ENCODE results near the gene MPHOSPH6.
A peak's percentile ranks its signal among the peaks of the same experiment; 100 is the strongest.
"Not testable (repeated sequence)": the region's sequence is repeated elsewhere in the genome, so short reads cannot be mapped to it uniquely, and the experiment has no call there.

MPHOSPH6 gene

GRCh38 chr16:82169861-82170845 is at the start of gene MPHOSPH6:
Gene MPHOSPH6 (minus strand): TSS chr16:82170224. CDS start chr16:82170175, 49 bp downstream.
- Histone ChIP-seq H3K27ac (ENCODE audit: low read depth in 2 of 2, low read length in 2 of 2) (peak within 1 kb of the TSS; percentile 65 to 74), H3K4me1 (ENCODE audit: control insufficient read depth in 2 of 2, insufficient read depth in 2 of 2, low read length in 2 of 2) (peaks cover 10 to 11% of the 10 kb centered on the region in 2 donors), H3K27me3 (ENCODE audit: control insufficient read depth in 2 of 2, insufficient read depth in 2 of 2, low read length in 2 of 2) (peaks cover 6 to 14% of the 10 kb centered on the region in 2 donors), H3K36me3 (ENCODE audit: control insufficient read depth in 2 of 2, insufficient read depth in 2 of 2, low read length in 2 of 2) (peaks cover 2 to 7% of the 10 kb centered on the region in 2 donors), H3K9me3 (ENCODE audit: control insufficient read depth in 2 of 2, low read length in 2 of 2) (no peaks in the 10 kb centered on the region), H3K9ac (ENCODE audit: low read depth in 1 of 2, low read length in 2 of 2) (peak within 1 kb of the TSS; percentile 74 to 75), H3K4me3 (ENCODE audit: low read length in 2 of 2) (peak within 1 kb of the TSS; percentile 86 to 93)

- Histone ChIP-seq H3K4me3 (ENCODE audit: low read length in 2 of 2) (no peak overlapping the region), H3K9ac (ENCODE audit: low read depth in 1 of 2, low read length in 2 of 2) (no peak overlapping the region), H3K36me3 (ENCODE audit: control insufficient read depth in 2 of 2, insufficient read depth in 2 of 2, low read length in 2 of 2) (no peaks in the 10 kb centered on the region), H3K27ac (ENCODE audit: low read depth in 2 of 2, low read length in 2 of 2) (no peak overlapping the region), H3K4me1 (ENCODE audit: control insufficient read depth in 2 of 2, insufficient read depth in 2 of 2, low read length in 2 of 2) (no peaks in the 10 kb centered on the region), H3K27me3 (ENCODE audit: control insufficient read depth in 2 of 2, insufficient read depth in 2 of 2, low read length in 2 of 2) (no peaks in the 10 kb centered on the region), H3K9me3 (ENCODE audit: control insufficient read depth in 2 of 2, low read length in 2 of 2) (no peaks in the 10 kb centered on the region)
Measured at GRCh38 chr16:82219298-82219697, 49.3 kb upstream of the MPHOSPH6 start.

GRCh38 chr16:82209314-82209713 is 39.3 kb upstream of the MPHOSPH6 start:
- H3K4me1 ChIP-seq (ENCODE audit: control insufficient read depth in 2 of 2, insufficient read depth in 2 of 2, low read length in 2 of 2); H3K9ac ChIP-seq (ENCODE audit: low read depth in 1 of 2, low read length in 2 of 2); H3K27me3 ChIP-seq (ENCODE audit: control insufficient read depth in 2 of 2, insufficient read depth in 2 of 2, low read length in 2 of 2); H3K27ac ChIP-seq (ENCODE audit: low read depth in 2 of 2, low read length in 2 of 2); H3K4me3 ChIP-seq (ENCODE audit: low read length in 2 of 2); H3K36me3 ChIP-seq (ENCODE audit: control insufficient read depth in 2 of 2, insufficient read depth in 2 of 2, low read length in 2 of 2); H3K9me3 ChIP-seq (ENCODE audit: control insufficient read depth in 2 of 2, low read length in 2 of 2): not testable (repeated sequence)

- H3K27ac ChIP-seq (ENCODE audit: low read depth in 2 of 2, low read length in 2 of 2) = no peak overlapping the region
Measured at GRCh38 chr16:82203198-82203597, 33.2 kb upstream of the MPHOSPH6 start.

GRCh38 chr16:82201926-82202325 is 31.9 kb upstream of the MPHOSPH6 start:
- H3K9me3 ChIP-seq (ENCODE audit: control insufficient read depth in 2 of 2, low read length in 2 of 2) = no peaks in the 10 kb centered on the region
- no peak overlapping the region for H3K27ac ChIP-seq (ENCODE audit: low read depth in 2 of 2, low read length in 2 of 2)

More at GRCh38 chr16:82203198-82203597, 33.2 kb upstream of the MPHOSPH6 start:
- H3K27me3 ChIP-seq (ENCODE audit: control insufficient read depth in 2 of 2, insufficient read depth in 2 of 2, low read length in 2 of 2) = no peaks in the 10 kb centered on the region
- H3K4me3 ChIP-seq (ENCODE audit: low read length in 2 of 2) = no peak overlapping the region
- H3K9me3 ChIP-seq (ENCODE audit: control insufficient read depth in 2 of 2, low read length in 2 of 2) = no peaks in the 10 kb centered on the region
- no peak overlapping the region for H3K9ac ChIP-seq (ENCODE audit: low read depth in 1 of 2, low read length in 2 of 2)
- H3K4me1 ChIP-seq (ENCODE audit: control insufficient read depth in 2 of 2, insufficient read depth in 2 of 2, low read length in 2 of 2) = no peaks in the 10 kb centered on the region
- no peaks in the 10 kb centered on the region for H3K36me3 ChIP-seq (ENCODE audit: control insufficient read depth in 2 of 2, insufficient read depth in 2 of 2, low read length in 2 of 2)

GRCh38 chr16:82201351-82201750 is 31.3 kb upstream of the MPHOSPH6 start:
- Histone ChIP-seq H3K9me3 (ENCODE audit: control insufficient read depth in 2 of 2, low read length in 2 of 2) (no peaks in the 10 kb centered on the region), H3K9ac (ENCODE audit: low read depth in 1 of 2, low read length in 2 of 2) (no peak overlapping the region), H3K27me3 (ENCODE audit: control insufficient read depth in 2 of 2, insufficient read depth in 2 of 2, low read length in 2 of 2) (no peaks in the 10 kb centered on the region), H3K36me3 (ENCODE audit: control insufficient read depth in 2 of 2, insufficient read depth in 2 of 2, low read length in 2 of 2) (no peaks in the 10 kb centered on the region), H3K27ac (ENCODE audit: low read depth in 2 of 2, low read length in 2 of 2) (no peak overlapping the region), H3K4me3 (ENCODE audit: low read length in 2 of 2) (no peak overlapping the region), H3K4me1 (ENCODE audit: control insufficient read depth in 2 of 2, insufficient read depth in 2 of 2, low read length in 2 of 2) (no peaks in the 10 kb centered on the region)

More at GRCh38 chr16:82201926-82202325, 31.9 kb upstream of the MPHOSPH6 start:
- Histone ChIP-seq H3K4me1 (ENCODE audit: control insufficient read depth in 2 of 2, insufficient read depth in 2 of 2, low read length in 2 of 2) (no peaks in the 10 kb centered on the region), H3K27me3 (ENCODE audit: control insufficient read depth in 2 of 2, insufficient read depth in 2 of 2, low read length in 2 of 2) (no peaks in the 10 kb centered on the region), H3K9ac (ENCODE audit: low read depth in 1 of 2, low read length in 2 of 2) (no peak overlapping the region), H3K4me3 (ENCODE audit: low read length in 2 of 2) (no peak overlapping the region), H3K36me3 (ENCODE audit: control insufficient read depth in 2 of 2, insufficient read depth in 2 of 2, low read length in 2 of 2) (no peaks in the 10 kb centered on the region)

GRCh38 chr16:82199209-82199608 is 29.2 kb upstream of the MPHOSPH6 start:
- Histone ChIP-seq H3K9ac (ENCODE audit: low read depth in 1 of 2, low read length in 2 of 2) (no peak overlapping the region), H3K27me3 (ENCODE audit: control insufficient read depth in 2 of 2, insufficient read depth in 2 of 2, low read length in 2 of 2) (no peaks in the 10 kb centered on the region), H3K36me3 (ENCODE audit: control insufficient read depth in 2 of 2, insufficient read depth in 2 of 2, low read length in 2 of 2) (no peaks in the 10 kb centered on the region), H3K4me1 (ENCODE audit: control insufficient read depth in 2 of 2, insufficient read depth in 2 of 2, low read length in 2 of 2) (no peaks in the 10 kb centered on the region), H3K27ac (ENCODE audit: low read depth in 2 of 2, low read length in 2 of 2) (no peak overlapping the region), H3K9me3 (ENCODE audit: control insufficient read depth in 2 of 2, low read length in 2 of 2) (no peaks in the 10 kb centered on the region), H3K4me3 (ENCODE audit: low read length in 2 of 2) (no peak overlapping the region)

- Histone ChIP-seq H3K9me3 (ENCODE audit: control insufficient read depth in 2 of 2, low read length in 2 of 2) (no peaks in the 10 kb centered on the region), H3K27ac (ENCODE audit: low read depth in 2 of 2, low read length in 2 of 2) (no peak overlapping the region), H3K4me1 (ENCODE audit: control insufficient read depth in 2 of 2, insufficient read depth in 2 of 2, low read length in 2 of 2) (no peaks in the 10 kb centered on the region), H3K27me3 (ENCODE audit: control insufficient read depth in 2 of 2, insufficient read depth in 2 of 2, low read length in 2 of 2) (no peaks in the 10 kb centered on the region), H3K9ac (ENCODE audit: low read depth in 1 of 2, low read length in 2 of 2) (no peak overlapping the region), H3K4me3 (ENCODE audit: low read length in 2 of 2) (no peak overlapping the region), H3K36me3 (ENCODE audit: control insufficient read depth in 2 of 2, insufficient read depth in 2 of 2, low read length in 2 of 2) (no peaks in the 10 kb centered on the region)
Measured at GRCh38 chr16:82197540-82198240, 27.7 kb upstream of the MPHOSPH6 start.

GRCh38 chr16:82195917-82196494 is 26.0 kb upstream of the MPHOSPH6 start:
- H3K27ac ChIP-seq (ENCODE audit: low read depth in 2 of 2, low read length in 2 of 2) = peak overlapping the region in 1 of 2 donors; percentile 40
- no peak overlapping the region for H3K4me3 ChIP-seq (ENCODE audit: low read length in 2 of 2)
- no peaks in the 10 kb centered on the region for H3K27me3 ChIP-seq (ENCODE audit: control insufficient read depth in 2 of 2, insufficient read depth in 2 of 2, low read length in 2 of 2)
- no peaks in the 10 kb centered on the region for H3K9me3 ChIP-seq (ENCODE audit: control insufficient read depth in 2 of 2, low read length in 2 of 2)
- no peaks in the 10 kb centered on the region for H3K36me3 ChIP-seq (ENCODE audit: control insufficient read depth in 2 of 2, insufficient read depth in 2 of 2, low read length in 2 of 2)
- no peak overlapping the region for H3K9ac ChIP-seq (ENCODE audit: low read depth in 1 of 2, low read length in 2 of 2)
- H3K4me1 ChIP-seq (ENCODE audit: control insufficient read depth in 2 of 2, insufficient read depth in 2 of 2, low read length in 2 of 2) = no peaks in the 10 kb centered on the region

GRCh38 chr16:82194086-82194485 is 24.1 kb upstream of the MPHOSPH6 start:
- Histone ChIP-seq H3K9me3 (ENCODE audit: control insufficient read depth in 2 of 2, low read length in 2 of 2) (no peaks in the 10 kb centered on the region), H3K4me3 (ENCODE audit: low read length in 2 of 2) (no peak overlapping the region), H3K4me1 (ENCODE audit: control insufficient read depth in 2 of 2, insufficient read depth in 2 of 2, low read length in 2 of 2) (no peaks in the 10 kb centered on the region), H3K27ac (ENCODE audit: low read depth in 2 of 2, low read length in 2 of 2) (no peak overlapping the region), H3K27me3 (ENCODE audit: control insufficient read depth in 2 of 2, insufficient read depth in 2 of 2, low read length in 2 of 2) (no peaks in the 10 kb centered on the region), H3K9ac (ENCODE audit: low read depth in 1 of 2, low read length in 2 of 2) (no peak overlapping the region), H3K36me3 (ENCODE audit: control insufficient read depth in 2 of 2, insufficient read depth in 2 of 2, low read length in 2 of 2) (no peaks in the 10 kb centered on the region)
